GM20000 (cell line): ENCODE results near the gene ADGRV1.
"Not testable (repeated sequence)": the region's sequence is repeated elsewhere in the genome, so short reads cannot be mapped to it uniquely, and the experiment has no call there.

Source experiments
- DNase-seq: peaks from one replicate; pipeline ENCODE4 v3.0.0; 2012; ENCODE audit warnings: low spot score
- CTCF ChIP-seq: IDR thresholded peaks from 2 replicates; pipeline ENCODE4 v1.5.1; 2012; ENCODE audit warnings: mild to moderate bottlenecking, control low read depth; ENCODE audit errors: extremely low read depth, missing control alignments

Gene ADGRV1

DNA sequence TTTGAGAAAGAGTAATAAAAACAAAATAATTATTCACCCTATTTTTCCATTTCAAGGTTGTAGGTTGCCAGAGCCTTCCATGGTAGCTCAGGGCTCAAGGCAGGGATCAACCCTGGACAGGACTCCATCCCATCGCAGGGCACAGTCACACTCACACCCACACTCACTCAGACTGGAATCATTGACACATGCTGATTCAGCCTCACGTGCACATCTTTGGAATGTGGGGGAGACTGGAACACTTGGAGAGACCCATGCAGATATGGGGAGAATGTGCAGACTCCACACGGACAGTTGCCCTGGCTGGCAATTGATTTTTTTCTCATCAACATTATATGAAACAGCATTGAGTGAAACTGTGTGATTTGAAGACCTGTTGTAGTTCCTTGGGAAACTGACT, 234.1 kb downstream of the ADGRV1 start:
- no peak for TF ChIP-seq CTCF
- no peak for DNase-seq

GRCh38 chr5:90793183-90793582, 234.6 kb downstream of the ADGRV1 start:
- no peak for DNase-seq
- TF ChIP-seq CTCF = no peak

- not testable (repeated sequence) for DNase-seq
Measured at GRCh38 chr5:90796919-90797318, 238.3 kb downstream of the ADGRV1 start.

DNA sequence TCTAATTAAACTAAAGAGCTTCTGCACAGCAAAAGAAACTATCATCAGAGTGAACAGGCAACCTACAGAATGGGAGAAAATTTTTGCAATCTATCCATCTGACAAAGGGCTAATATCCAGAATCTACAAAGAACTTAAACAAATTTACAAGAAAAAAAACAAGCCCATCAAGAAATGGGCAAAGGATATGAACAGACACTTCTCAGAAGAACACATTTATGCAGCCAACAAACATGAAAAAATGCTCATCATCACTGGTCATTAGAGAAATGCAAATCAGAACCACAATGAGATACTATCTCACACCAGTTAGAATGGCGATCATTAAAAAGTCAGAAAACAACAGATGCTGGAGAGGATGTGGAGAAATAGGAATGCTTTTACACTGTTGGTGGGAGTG, 241.5 kb downstream of the ADGRV1 start:
- DNase-seq = not testable (repeated sequence)

DNA sequence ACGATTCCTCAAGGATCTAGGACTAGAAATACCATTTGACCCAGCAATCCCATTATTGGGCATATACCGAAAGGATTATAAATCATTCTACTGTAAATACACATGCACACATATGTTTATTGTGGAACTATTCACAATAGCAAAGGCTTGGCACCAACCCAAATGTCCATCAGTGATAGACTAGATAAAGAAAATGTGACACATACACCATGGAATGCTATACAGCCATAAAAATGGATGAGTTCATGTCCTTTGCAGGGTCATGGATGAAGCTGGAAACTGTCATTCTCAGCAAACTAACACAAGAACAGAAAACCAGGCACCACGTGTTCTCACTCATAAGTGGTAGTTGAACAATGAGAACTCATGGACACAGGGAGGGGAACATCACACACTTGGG, 241.9 kb downstream of the ADGRV1 start:
- DNase-seq = not testable (repeated sequence)

- peak; percentile 69 for TF ChIP-seq CTCF
- DNase-seq = peak; percentile 50
Measured at GRCh38 chr5:90802474-90803317, 244.1 kb downstream of the ADGRV1 start.

GRCh38 chr5:90803381-90803780, 244.8 kb downstream of the ADGRV1 start:
- TF ChIP-seq CTCF = no peak
- DNase-seq = no peak

DNA sequence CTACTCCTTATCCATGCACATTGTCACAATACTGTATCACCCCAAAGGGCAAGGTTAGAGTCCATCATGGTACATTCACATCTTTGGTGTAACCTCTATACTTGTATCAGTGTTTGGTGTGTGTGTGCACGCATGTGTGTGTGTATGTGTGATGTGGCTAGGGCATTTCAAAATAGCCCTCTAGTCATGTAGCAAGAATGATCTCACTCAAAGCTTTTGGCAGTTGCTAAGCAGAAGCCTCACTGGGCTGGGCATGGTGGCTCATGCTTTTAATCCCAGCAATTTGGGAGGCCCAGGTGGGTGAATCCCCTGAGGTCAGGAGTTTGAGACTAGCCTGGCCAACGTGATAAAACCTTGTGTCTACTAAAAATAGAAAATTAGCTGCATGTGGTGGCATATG, 245.3 kb downstream of the ADGRV1 start:
- no peak for DNase-seq
- no peak for TF ChIP-seq CTCF

DNA sequence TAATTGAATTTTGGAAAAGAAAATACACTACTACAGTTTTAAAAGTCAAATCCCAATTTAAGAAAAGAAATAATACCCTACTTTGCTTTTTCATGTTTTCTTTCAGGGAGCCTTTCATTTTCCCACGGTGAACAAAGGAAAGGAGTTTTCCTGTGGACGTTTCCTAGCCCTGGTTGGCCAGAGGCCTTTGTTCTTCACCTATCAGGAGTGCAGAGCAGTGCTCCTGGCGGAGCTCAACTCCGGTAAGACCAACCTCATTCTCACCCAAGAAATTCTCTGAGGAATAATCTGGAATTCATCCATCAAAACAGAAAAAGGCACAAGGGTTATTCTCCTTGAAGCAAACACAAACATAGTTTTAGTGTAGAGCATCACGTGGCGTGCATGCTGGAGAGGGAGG, 248.9 kb downstream of the ADGRV1 start:
- no peak for DNase-seq
- TF ChIP-seq CTCF = no peak
